ENCODE measurements around the gene KIAA1217.

- TF ChIP-seq EZH2 (IDR thresholded peaks at IDR 0.05; ENCODE audit: insufficient read depth, poor library complexity, severe bottlenecking) (no peak), EZH2phosphoT487 (IDR thresholded peaks at IDR 0.05; ENCODE audit: insufficient read depth, low read depth) (no peak)
Observed at GRCh38 chr10:24315211-24315610, 106.3 kb downstream of the KIAA1217 start.

All from GM23248 (cell line).